Lower lobe of right lung (tissue), 2 donors: ENCODE results near the gene PRB3. TPM values are rescaled to one million over a fixed set of nuclear protein-coding genes. Genes with fewer than 3 reads are reported as not detected.

ENCODE experiments used
- ATAC-seq, 2 donors: fragments of 200-7000 bp; cut with Tn5 transposase; one replicate each; pipeline ENCODE4 v1.9.1; 2020 to 2022; ENCODE audit warnings: mild to moderate bottlenecking in 2 of 2, moderate library complexity in 2 of 2
- DNase-seq: peaks from one replicate; pipeline ENCODE4 v3.0.0-alpha.2; 2020
- H3K27ac ChIP-seq: fragments of 200-600 bp; one replicate; pipeline ENCODE4 v1.8.0; 2022
- H3K27me3 ChIP-seq: fragments of 200-600 bp; one replicate; pipeline ENCODE4 v1.8.0; 2022; ENCODE audit warnings: low read depth
- H3K36me3 ChIP-seq: fragments of 200-600 bp; one replicate; pipeline ENCODE4 v1.8.0; 2022; ENCODE audit warnings: mild to moderate bottlenecking
- H3K4me1 ChIP-seq: fragments of 200-600 bp; one replicate; pipeline ENCODE4 v1.8.0; 2022
- H3K4me3 ChIP-seq: fragments of 200-600 bp; one replicate; pipeline ENCODE4 v1.8.0; 2022; ENCODE audit warnings: mild to moderate bottlenecking
- H3K9me3 ChIP-seq: fragments of 200-600 bp; one replicate; pipeline ENCODE4 v1.8.0; 2022
- intact Hi-C: fragments of 100-400 bp; cut with DNase I; formaldehyde crosslinking; loops from one replicate; pipeline ENCODE4 v1.11.0; 2022
- long read RNA-seq: library from polyadenylated mRNA; unstranded; transcript quantifications from one replicate; pipeline ENCODE4 v2.0.0, GENCODE V29; 2021
- total RNA-seq: library from RNA; stranded (reverse); fragmentation: NEBNext Ultra II Directional; extraction: Animal tissue kit (Norgen Biotek cat#: 25700); gene quantifications from one replicate; pipeline ENCODE4 v1.2.1, GENCODE V29; 2021
- TF ChIP-seq, protein P1 (sequence below): fragments of 200-600 bp; IDR thresholded peaks from one replicate; pipeline ENCODE4 v1.8.0; 2022; ENCODE audit warnings: antibody characterized with exemption, mild to moderate bottlenecking
- donor health status: DM: no; HTN: yes; CAD: no; lungs with severe emphysema.

The PRB3 gene
- total RNA-seq: not detected
- long read RNA-seq: 0 reads

DNA sequence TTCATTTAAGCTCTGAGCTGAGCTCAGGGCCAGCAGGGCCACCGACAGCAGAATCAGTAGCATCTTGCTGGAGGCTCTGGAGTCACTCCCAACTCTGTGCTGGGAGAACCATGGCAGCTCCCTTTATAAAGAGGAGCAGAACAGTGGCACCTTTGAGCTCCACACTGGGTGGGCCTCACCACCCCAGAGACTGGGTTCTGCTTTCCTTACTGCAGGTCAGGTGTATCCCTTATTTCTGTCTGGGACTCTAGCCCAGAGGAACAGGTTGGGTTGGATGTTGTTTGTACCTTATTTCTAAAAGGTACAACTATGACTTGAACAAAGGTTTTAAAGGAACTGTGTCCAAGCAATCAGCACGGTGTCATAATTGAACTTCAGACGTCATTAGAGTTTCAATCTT lies at the start of gene PRB3:
Gene PRB3 (minus strand): TSS at position 101 of the 400 bp plus-strand sequence. CDS start 38 bp downstream, at position 63.
- H3K36me3 ChIP-seq: no peaks in the 10 kb centered on the region
- no peaks in the 10 kb centered on the region for H3K27me3 ChIP-seq
- H3K27ac ChIP-seq: no peak within 1 kb of the TSS
- H3K4me3 ChIP-seq: no peak within 1 kb of the TSS
- H3K9me3 ChIP-seq: no peaks in the 10 kb centered on the region
- H3K4me1 ChIP-seq: no peaks in the 10 kb centered on the region
- TF ChIP-seq, protein P1, sequence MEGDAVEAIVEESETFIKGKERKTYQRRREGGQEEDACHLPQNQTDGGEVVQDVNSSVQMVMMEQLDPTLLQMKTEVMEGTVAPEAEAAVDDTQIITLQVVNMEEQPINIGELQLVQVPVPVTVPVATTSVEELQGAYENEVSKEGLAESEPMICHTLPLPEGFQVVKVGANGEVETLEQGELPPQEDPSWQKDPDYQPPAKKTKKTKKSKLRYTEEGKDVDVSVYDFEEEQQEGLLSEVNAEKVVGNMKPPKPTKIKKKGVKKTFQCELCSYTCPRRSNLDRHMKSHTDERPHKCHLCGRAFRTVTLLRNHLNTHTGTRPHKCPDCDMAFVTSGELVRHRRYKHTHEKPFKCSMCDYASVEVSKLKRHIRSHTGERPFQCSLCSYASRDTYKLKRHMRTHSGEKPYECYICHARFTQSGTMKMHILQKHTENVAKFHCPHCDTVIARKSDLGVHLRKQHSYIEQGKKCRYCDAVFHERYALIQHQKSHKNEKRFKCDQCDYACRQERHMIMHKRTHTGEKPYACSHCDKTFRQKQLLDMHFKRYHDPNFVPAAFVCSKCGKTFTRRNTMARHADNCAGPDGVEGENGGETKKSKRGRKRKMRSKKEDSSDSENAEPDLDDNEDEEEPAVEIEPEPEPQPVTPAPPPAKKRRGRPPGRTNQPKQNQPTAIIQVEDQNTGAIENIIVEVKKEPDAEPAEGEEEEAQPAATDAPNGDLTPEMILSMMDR: no peak
- intact Hi-C loops: no loop called here
- DNase-seq (no peak), ATAC-seq (no peak)

DNA sequence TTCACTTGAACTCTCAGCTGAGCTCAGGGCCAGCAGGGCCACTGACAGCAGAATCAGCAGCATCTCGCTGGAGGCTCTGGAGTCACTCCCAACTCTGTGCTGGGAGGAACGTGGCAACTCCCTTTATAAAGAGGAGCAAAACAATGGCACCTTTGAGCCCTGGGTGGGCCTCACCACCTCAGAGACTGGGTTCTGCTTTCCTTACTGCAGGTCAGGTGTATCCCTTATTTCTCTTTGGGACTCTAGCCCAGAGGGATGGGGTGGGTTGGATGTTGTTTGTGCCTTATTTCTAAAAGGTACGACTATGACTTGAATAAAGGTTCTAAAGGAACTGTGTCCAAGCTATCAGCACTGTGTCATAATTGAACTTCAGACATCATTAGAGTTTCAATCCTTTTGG lies 40.8 kb upstream of the PRB3 start, which contains the start of gene PRB4:
Gene PRB4 (minus strand): TSS at position 101 of the 400 bp plus-strand sequence. CDS start 38 bp downstream, at position 63.
- Histone ChIP-seq H3K27ac (no peak within 1 kb of the TSS), H3K27me3 (no peaks in the 10 kb centered on the region), H3K36me3 (no peaks in the 10 kb centered on the region), H3K9me3 (no peaks in the 10 kb centered on the region), H3K4me1 (no peaks in the 10 kb centered on the region), H3K4me3 (no peak within 1 kb of the TSS)
- TF ChIP-seq, protein P1: no peak
- intact Hi-C loops: no loop called here
- ATAC-seq: no peak
- DNase-seq: no peak

DNA sequence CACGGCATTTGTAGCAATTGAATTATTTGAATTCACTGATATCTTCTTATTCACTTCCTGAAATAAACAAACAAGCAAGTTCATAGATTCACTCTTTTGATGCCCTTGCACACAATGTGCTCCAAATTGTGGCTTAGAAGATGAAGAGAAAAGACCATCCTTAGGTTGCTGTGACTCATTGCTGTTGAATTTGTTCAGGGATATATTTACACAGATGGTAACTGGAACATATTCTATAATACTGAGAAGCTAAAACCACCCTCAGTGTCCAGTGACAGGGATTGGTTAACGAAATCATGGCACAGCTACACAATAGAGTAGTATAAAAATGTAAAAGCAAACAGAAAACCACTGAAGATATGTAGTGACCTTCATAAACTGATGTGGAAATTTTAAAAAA lies 37.6 kb upstream of the PRB3 start:
- TF ChIP-seq, protein P1: no peak
- H3K4me3 ChIP-seq: no peak overlapping the region
- no peaks in the 10 kb centered on the region for H3K36me3 ChIP-seq
- no peaks in the 10 kb centered on the region for H3K4me1 ChIP-seq
- intact Hi-C loops: no loop called here
- H3K9me3 ChIP-seq: no peaks in the 10 kb centered on the region
- DNase-seq (no peak), ATAC-seq (no peak)
- H3K27me3 ChIP-seq: no peaks in the 10 kb centered on the region
- no peak overlapping the region for H3K27ac ChIP-seq

DNA sequence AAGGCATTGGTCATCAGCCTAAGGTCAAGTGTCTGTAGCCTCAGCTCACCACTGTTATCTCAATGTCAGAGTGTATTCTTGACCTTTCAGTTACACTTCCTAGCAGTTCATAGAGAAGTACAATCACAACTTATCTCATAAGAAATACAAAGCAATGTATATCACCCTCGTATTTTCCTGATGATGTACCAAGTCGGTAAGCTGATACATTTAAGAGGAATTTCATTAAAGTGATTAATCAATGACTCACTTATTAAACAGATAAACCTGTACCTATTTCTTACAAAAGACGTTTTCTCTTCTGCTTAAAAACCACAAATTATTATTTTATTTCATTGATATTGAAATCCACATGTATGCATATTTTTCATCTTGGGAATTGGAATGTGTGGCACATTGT lies 3.9 kb upstream of the PRB3 start:
- H3K4me1 ChIP-seq: no peaks in the 10 kb centered on the region
- no peak for ATAC-seq
- intact Hi-C loops: no loop called here
- no peaks in the 10 kb centered on the region for H3K36me3 ChIP-seq
- no peaks in the 10 kb centered on the region for H3K9me3 ChIP-seq
- no peaks in the 10 kb centered on the region for H3K27me3 ChIP-seq
- H3K4me3 ChIP-seq: no peak overlapping the region
- DNase-seq: no peak
- H3K27ac ChIP-seq: no peak overlapping the region
- TF ChIP-seq, protein P1: no peak

DNA sequence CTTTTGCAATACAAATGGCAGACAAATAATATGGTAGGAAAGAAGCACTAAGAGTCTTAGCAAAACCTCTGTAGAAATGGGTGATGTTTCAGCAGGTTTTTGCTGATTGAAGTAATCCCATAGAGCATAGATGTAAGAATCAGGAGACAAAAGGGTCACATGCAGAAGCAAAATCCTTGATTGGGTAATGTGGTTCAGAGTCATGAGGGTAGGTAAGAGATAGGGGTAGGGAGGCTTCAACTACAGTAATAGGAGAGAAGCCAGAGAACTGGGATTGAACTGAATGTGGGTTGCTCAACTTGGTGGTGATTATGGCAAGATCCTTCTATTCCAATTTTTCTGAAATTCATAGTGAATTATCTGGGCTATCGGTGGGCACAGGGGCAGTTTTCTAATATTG lies 5.0 kb downstream of the PRB3 start:
- TF ChIP-seq, protein P1: no peak
- no peaks in the 10 kb centered on the region for H3K4me1 ChIP-seq
- H3K4me3 ChIP-seq: no peak overlapping the region
- H3K36me3 ChIP-seq: no peaks in the 10 kb centered on the region
- intact Hi-C loops: no loop called here
- no peaks in the 10 kb centered on the region for H3K27me3 ChIP-seq
- no peak overlapping the region for H3K27ac ChIP-seq
- peaks cover 10% of the 10 kb centered on the region for H3K9me3 ChIP-seq
- no peak for ATAC-seq
- DNase-seq: no peak

DNA sequence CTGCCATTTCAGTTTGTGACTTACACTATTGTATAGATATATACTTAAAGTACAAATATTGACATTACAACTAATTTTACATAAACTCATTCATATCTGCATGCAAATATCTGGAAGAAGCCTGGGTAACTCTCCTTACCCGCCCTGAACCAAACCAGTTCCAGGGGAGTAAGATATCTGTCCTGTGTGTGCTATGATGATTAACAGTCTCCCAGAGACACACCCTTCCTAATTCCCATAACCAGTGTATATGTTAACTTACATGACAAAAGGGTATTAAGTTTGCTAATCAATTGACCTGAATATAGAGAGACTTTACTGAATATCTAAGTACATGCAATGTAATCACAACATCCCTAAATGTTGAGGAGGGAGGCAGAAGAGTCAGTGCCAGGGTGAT lies 23.0 kb downstream of the PRB3 start:
- H3K36me3 ChIP-seq: no peaks in the 10 kb centered on the region
- H3K9me3 ChIP-seq: no peaks in the 10 kb centered on the region
- no peaks in the 10 kb centered on the region for H3K27me3 ChIP-seq
- H3K27ac ChIP-seq: no peak overlapping the region
- intact Hi-C loops: no loop called here
- DNase-seq (no peak), ATAC-seq (no peak)
- no peak overlapping the region for H3K4me3 ChIP-seq
- TF ChIP-seq, protein P1: no peak
- H3K4me1 ChIP-seq: no peaks in the 10 kb centered on the region
